DND-41 (cell line): ENCODE measurements around the gene ID1.

Experiments
- EZH2 ChIP-seq: IDR thresholded peaks from 3 replicates; pipeline ENCODE4 v1.6.1; 2012; ENCODE audit warnings: borderline replicate concordance, low read depth, mild to moderate bottlenecking, moderate library complexity, low read length, inconsistent platforms; ENCODE audit not compliant: severe bottlenecking
- TF ChIP-seq, protein P1 (sequence below): IDR thresholded peaks from 2 replicates; pipeline ENCODE4 v1.5.1; 2012; ENCODE audit warnings: borderline replicate concordance, low read length, moderate library complexity, mild to moderate bottlenecking; ENCODE audit not compliant: poor library complexity, severe bottlenecking; ENCODE audit errors: extremely low read depth

DNA sequence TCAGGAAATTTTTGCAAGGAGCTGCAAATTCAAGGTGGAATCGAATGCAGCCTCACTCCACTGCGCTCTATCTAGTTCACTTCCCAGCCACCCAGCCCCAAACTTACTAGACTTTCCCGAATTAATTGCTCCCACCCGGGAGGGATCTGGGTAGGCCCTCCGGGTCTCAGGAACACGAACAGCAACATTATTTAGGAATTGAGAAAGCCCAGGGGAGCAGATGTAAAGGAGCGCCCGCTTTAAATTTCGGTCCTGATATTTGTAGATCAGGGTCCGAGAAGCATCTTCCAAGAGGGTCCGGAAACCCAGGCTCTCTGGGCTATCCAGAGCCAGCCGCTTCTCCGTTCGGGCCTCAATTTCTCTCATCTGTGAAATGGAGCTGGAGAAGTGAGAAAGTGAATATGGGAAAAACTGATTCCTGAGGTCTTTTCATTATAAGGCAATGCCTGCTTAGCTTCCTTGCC is 490 bp upstream of the ID1 start:
- TF ChIP-seq, protein P1, sequence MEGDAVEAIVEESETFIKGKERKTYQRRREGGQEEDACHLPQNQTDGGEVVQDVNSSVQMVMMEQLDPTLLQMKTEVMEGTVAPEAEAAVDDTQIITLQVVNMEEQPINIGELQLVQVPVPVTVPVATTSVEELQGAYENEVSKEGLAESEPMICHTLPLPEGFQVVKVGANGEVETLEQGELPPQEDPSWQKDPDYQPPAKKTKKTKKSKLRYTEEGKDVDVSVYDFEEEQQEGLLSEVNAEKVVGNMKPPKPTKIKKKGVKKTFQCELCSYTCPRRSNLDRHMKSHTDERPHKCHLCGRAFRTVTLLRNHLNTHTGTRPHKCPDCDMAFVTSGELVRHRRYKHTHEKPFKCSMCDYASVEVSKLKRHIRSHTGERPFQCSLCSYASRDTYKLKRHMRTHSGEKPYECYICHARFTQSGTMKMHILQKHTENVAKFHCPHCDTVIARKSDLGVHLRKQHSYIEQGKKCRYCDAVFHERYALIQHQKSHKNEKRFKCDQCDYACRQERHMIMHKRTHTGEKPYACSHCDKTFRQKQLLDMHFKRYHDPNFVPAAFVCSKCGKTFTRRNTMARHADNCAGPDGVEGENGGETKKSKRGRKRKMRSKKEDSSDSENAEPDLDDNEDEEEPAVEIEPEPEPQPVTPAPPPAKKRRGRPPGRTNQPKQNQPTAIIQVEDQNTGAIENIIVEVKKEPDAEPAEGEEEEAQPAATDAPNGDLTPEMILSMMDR, result no peak
- TF ChIP-seq EZH2, result no peak
